GM18907 (cell line): Measurements from ENCODE around the gene ENOPH1.

Experiments used
- ATAC-seq: cut with Tn5 transposase; IDR thresholded peaks from one replicate; pipeline ENCODE4 v1.9.1; 2021; ENCODE audit warnings: mild to moderate bottlenecking, moderate library complexity; ENCODE audit not compliant: unreplicated experiment

ENOPH1 gene

DNA sequence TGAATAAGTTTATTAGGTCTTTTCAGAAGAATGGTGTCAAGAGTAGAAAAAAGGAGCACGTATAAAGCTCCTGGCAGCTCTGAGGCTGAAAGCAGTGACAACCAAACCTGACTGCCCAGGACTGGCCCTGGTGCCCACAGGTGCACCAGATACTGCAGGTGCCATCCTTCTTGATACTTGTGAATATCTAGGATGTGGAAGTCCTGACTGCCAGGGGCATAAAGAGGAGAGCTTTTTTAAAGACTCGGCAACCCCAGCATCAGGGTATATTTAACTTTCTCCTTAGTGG lies 70.7 kb downstream of the ENOPH1 start:
- ATAC-seq: no peak

DNA sequence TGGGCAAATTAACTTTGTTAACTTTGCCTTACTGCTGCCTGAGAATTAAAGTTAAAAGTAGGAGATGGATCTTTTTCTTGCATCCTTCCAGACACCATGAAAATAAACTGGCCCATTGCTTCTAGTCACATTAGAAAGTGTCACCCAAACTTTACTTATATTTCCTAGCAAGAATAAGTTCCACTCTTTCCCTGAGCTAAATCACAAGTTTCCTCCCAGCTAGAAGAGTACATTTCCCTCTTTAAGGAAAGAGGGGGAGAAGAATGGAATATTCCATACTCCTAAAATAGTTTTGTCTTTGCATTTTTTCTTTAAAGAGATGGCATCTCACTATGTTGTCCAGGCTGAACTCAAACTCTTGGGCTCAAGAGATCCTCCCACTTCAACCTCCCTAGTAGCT lies 77.6 kb downstream of the ENOPH1 start:
- ATAC-seq: no peak

DNA sequence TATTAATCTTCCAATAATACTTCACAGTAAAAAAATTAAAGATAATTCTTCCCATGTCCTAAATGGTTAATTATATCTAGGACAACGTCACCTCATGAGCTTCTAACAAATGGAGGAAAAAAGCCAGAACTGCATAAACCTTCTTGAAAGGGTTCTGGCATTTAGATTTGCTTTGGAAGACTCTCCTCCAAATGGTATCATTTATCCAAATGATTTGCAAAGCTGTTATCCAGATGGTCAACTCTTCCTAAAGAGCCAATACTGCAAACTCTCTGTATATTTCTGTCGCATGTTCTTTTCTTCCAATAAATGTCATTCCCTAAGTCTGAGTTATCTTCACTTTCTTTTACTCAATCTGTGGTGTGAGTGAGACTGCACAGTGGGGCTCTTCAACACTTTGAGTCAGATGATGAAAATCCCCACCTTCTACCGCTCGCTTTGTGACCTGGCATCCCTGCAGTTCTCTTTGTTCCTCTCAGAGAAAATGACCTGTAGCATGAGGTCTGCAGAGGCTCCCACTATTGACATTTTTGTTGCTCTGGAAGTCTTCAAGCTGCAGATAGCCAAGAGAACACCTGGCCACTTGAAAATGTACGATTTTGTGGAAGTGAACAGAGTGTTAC lies 78.5 kb downstream of the ENOPH1 start:
- no peak for ATAC-seq

DNA sequence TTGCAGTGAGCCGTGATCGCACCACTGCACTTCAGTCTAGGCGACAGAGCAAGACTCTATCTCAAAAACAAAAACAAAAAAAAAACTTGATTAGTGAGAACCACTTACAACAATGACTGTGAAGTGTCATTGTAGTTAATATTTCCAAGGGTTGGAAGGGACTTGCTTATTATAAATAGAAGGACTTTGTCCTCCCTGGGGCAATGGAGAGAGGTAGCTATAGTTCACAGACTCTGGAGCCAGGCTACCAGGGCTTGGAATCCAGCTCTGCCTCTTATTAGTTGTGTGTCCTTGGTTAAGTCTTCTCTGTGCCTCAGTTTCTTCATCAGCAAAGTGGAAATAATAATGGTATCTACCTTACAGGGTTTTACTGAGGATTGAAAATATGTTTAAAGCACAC lies 79.8 kb downstream of the ENOPH1 start:
- ATAC-seq: no peak
